Stimulated activated CD4-positive, alpha-beta T cell treated with anti-CD3 and anti-CD28 coated beads, Interleukin-1b, Interleukin-23, amount 100 ng/mL, for 24 hours (primary cell): Measurements from ENCODE around the gene LRMDA.
"Not testable (repeated sequence)": the region's sequence is repeated elsewhere in the genome, so short reads cannot be mapped to it uniquely, and the experiment has no call there.

Source experiments
- DNase-seq, 4 experiments: peaks; one replicate each; pipeline ENCODE4 v3.0.0-alpha.2; 2020; ENCODE audit warnings: low read depth in 4 of 4, low spot score in 1 of 4

The LRMDA gene

GRCh38 chr10:75736151-75736640, 304.8 kb downstream of the LRMDA start:
- DNase-seq, result no peak

- DNase-seq, result no peak
These were observed 305.6 kb downstream of the LRMDA start for GRCh38 chr10:75736889-75737579.

- DNase-seq, result no peak
These were observed 306.1 kb downstream of the LRMDA start for GRCh38 chr10:75737580-75737949.

GRCh38 chr10:75738924-75739323, 307.5 kb downstream of the LRMDA start:
- DNase-seq, result no peak

DNA sequence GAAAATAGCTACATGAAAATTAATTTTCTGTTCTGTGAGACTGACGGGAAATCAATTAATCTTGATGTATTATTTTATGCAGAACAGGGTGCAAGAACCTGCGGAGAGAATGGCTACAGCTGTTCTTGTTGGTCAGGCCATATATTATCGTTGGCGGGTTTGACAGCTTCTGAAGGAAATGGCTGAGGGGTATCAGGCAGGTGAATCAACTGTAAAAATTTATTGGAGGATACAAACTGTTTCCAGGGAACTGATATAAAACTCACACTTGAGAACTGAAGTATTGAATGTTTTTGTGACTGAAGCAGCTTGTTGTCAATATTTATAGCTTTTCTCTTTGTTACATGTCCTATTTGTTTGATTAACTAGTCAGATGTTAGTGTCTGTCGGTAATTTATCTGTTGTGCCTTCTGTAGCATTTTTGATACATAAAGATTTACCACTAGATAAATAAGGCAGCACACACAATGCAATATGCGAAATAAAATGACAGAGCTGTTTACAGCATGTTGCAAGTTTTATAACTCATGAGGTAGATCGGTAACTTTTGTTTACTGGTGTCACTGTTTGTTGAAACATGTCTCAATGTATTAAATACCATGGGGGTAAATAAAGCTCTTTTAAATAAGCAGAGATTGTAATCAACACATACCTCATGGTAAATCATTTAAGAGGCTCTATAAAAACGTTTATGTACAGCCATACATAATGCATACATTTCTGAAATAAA, 308.2 kb downstream of the LRMDA start:
- DNase-seq, result no peak

DNA sequence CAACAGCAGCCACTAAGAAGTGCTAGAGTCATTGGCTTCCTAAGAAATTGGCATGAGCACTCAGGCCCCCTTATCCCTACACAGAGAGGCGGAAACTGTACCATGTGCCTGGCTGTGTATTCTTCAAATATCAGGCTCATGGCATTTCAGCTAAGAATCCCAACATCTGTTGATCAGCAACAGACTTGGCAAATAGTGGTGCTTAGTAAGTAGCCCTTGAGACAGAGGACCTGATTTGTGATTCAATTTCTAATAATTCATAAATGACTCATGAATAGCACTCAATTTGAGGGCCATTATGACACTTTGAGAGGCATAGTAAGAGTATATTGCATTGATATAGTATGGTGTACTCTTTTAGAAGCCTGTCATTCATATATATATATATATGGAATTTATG, 309.1 kb downstream of the LRMDA start:
- no peak for DNase-seq

DNA sequence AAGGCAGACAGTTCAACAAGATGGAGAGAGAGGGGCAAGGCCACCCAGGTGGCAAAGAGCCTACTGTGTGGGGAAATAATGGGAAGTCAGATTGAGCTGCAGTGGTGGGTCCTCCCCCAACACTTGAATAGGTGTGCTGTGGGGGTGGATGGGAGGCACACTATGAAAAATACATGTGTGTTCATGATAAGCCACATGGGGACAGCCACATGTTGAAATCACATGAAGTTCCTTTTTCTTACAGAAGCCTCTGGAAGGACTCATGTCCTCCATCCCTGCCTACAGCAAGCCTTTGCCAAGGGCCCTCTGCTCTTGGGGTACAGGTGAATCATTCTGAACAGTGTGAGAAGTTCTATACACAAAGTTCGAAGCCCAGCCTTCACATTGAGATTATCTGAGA, 310.9 kb downstream of the LRMDA start:
- no peak for DNase-seq

DNA sequence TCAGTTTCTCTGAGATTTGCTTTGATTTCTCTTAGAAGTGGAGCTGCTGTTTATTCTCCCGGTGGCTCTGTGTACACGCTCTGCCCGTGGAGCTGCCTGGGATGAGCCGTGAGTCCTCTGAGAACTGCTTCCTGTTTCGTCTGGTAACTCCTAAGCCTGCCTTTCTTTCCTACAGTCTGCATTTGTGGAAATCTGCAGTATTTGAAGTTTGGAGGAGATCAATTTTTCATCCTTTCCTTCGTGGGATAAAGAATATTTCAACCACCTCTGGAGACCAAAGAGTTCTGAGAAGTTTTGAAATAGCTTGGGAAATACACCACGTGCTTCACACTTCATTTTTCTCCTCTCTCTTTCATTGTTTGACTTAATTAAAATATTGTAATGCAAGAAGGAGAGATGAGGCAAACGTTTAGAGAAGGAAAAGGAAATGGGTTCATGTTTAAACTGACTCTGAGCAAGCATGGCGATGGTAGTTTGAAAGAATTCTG, 311.9 kb downstream of the LRMDA start:
- no peak for DNase-seq

GRCh38 chr10:75744261-75744660, 312.8 kb downstream of the LRMDA start:
- no peak for DNase-seq

- DNase-seq, result no peak
These were observed 314.9 kb downstream of the LRMDA start for GRCh38 chr10:75746356-75746755.

DNA sequence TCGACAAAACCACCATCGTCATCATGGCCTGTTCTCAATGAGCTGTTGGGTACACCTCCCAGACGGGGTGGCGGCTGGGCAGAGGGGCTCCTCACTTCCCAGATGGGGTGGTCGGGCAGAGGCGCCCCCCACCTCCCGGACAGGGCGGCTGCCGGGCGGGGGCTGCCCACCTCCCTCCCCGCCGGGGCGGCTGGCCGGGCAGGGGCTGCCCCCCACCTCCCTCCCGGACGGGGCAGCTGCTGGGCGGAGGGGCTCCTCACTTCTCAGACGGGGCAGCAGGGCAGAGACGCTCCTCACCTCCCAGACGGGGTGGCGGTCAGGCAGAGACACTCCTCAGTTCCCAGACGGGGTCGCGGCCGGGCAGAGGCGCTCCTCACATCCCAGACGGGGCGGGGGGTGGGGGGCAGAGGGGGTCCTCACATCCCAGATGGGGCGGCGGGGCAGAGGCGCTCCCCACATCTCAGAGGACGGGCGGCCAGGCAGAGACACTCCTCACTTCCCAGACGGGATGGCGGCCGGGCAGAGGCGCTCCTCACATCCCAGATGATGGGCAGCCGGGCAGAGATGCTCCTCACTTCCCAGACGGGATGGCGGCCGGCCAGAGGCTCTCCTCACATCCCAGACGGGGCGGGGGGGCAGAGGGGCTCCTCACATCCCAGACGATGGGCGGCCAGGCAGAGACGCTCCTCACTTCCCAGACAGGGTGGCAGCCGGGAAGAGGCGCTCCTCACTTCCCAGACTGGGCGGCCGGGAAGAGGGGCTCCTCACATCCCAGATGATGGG, 318.9 kb downstream of the LRMDA start:
- not testable (repeated sequence) for DNase-seq

- no peak for DNase-seq
These were observed 319.8 kb downstream of the LRMDA start for GRCh38 chr10:75751232-75751631.

DNA sequence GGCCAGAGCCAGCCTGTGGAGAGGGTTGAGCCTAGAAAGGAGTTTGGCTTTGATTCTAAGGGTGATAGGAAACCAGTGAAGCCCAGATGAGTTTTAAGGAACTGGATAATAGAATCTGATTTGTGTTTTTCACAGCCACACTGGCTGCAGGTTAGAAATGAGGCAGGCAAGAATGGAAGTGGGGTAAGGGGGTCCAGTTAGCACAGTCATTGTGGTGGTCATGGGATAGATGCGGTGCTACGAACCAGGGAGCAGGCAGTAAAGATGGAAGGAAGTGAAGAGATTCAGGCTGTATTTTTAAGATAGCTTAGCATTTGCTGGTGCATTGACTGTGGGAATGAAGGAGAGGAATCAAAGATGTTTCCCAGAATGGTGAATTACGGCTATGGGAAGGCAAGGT, 322.2 kb downstream of the LRMDA start:
- no peak for DNase-seq

DNA sequence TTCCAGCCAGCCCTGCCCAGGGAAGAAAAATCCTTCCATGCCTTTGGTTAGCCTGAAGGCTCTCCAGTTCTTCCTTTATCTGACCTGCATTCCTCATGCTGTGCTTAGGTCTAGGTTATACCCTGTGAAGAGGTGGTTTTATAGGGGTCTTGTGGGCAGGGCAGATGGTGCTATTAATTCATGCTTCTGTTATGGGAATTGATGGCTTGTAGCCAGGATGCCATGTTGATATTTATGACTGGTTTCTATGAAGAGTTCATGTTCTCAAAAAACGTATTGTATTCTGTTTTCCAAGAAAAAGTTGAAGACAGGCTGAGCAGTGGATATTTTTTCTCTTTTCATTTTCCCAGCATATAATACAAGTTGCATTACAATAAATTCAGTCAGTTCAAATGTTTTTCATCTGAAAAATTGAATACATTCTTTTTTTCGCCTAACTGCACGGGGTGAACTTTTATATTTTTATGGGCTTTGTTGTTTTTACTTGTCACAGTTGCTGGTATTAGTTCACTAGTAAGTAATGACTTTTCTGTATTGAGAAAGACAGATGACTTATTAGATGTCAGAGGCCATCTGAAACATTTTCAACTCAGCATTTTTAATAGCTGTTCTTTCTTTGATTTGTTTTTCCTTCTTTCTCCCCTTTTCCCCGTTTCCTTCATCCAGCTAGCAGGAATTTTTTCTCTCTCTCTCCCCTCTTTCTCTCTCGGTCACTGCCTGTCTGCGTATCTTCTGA, 322.8 kb downstream of the LRMDA start:
- DNase-seq, result no peak

GRCh38 chr10:75755528-75755927, 324.1 kb downstream of the LRMDA start:
- DNase-seq, result no peak

DNA sequence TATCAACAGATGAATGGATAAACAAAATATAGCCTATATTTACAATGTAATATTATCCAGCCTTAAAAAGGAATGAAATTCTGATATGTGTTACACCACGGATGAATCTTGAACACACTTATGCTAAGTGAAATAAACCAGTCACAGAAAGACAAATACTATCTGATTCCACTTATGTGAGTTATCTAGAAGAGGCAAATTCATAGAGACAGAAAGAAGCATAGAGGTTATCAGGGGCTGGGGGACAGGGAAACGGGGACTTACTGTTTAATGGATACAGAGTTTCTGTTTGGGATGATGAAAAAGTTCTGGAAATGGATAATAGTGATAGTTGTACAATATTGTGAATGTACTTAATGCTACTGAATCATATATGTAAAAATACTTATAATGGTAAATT, 329.9 kb downstream of the LRMDA start:
- DNase-seq, result no peak

GRCh38 chr10:75762431-75762802, 331.0 kb downstream of the LRMDA start:
- DNase-seq, result no peak

DNA sequence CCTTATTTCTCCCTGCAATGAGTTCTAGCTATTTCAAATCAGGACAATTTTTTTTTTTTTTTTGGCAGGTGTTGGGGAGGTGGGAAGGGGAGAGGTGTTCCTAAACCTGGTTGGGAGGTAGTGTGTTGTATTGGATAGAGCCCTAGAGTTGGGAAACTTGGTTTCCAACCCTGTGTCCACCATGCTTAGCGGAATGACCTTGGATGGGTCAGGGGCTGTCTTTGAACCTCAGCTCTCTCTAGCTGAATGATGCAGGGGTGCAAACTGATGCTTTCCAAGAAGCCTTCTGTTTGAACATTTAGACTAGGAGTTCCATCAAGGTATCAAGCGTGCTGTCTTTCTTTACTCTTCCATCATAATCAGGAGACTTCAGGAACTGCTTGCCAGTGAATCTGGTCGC, 332.2 kb downstream of the LRMDA start:
- DNase-seq, result no peak

DNA sequence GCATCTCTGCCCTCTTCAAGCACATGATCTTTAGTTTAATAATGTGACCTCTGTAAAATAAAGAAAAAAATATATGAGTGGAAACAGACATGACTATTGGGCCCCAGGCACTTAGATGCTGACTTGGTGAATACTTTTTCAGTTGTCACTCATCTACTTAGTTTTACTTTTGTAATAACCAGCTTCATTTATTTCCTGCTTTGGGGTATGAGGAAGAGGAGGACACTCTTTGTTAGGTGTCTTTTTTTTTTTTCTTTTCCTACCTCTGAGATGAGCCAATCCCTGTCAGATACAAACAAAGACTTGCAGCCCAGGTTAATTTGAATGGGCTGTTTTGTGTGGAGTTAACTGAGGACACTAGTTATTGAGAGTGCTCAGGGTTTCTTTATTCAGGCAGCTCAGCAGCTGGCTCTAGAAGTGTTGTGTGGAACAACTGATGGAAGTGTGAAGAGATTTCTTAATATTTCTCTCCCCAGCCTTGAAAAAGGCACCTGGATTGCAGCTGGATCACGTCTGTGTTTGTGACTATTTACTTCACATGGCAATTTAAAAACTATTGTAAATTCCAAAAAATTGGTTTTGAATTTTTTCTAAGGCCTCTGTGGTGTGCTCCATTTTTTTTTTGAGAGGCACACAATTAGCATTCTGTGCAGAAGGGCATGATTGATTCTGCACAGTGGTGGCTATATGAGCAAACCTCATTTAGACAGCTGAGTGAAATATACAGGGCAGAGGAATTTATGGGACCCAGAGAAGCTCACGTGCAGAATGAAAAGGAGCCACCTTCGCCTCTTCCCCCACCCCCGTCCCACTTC, 333.8 kb downstream of the LRMDA start:
- DNase-seq, result no peak

DNA sequence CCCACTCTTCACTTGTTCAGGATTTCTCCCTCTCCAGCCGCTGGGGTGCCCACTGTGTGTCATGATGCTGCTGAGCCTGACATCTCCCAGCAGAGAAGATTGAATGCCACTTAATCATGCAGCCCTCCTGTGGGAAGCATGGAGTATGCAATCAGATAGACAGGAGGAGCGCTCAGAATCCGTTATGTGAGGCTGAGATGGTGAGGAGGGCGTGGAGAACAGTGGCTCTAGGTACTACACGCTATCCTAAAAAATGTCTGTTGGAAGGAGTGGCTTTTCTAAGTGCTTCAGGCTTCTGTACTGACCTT, 334.3 kb downstream of the LRMDA start:
- DNase-seq, result no peak

DNA sequence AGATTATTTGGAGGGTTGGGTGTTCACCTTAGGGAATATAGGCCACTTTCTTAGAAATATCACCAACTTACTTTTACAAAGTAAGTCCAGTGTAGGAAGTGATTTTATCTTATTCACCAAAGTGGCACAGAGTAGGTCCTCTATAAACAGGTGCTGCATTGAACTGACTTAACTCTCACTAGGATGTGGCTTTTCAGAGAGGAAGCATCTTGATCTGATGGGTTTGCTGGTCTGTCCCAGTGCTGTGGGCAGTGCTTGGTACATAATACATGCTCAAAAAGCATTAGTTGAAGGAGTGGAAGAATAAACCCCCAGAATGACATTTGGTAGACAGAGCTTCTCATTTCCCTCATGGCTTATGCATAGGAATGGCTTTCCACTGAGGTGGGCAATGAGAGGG, 334.7 kb downstream of the LRMDA start:
- no peak for DNase-seq
